KOPT-K1 (cell line): ENCODE data around the gene GOLGA3.
"Not testable (repeated sequence)": the region's sequence is repeated elsewhere in the genome, so short reads cannot be mapped to it uniquely, and the experiment has no call there.

Experiments
- H3K27ac ChIP-seq: fragments of 200-600 bp; sonication (generic); 2 replicates; pipeline ENCODE4 v1.5.1; 2016; ENCODE audit warnings: antibody characterized with exemption, mild to moderate bottlenecking, low read depth, low read length; ENCODE audit not compliant: poor library complexity, severe bottlenecking
- H3K36me3 ChIP-seq: fragments of 200-600 bp; sonication (generic); 2 replicates; pipeline ENCODE4 v1.5.1; 2017; ENCODE audit warnings: antibody characterized with exemption, mild to moderate bottlenecking, low read length, moderate library complexity; ENCODE audit not compliant: insufficient read depth
- H3K9me3 ChIP-seq: fragments of 200-600 bp; sonication (generic); 2 replicates; pipeline ENCODE4 v1.5.1; 2017; ENCODE audit warnings: antibody characterized with exemption, low read length, mild to moderate bottlenecking; ENCODE audit not compliant: insufficient read depth, poor library complexity, severe bottlenecking

GOLGA3 gene

GRCh38 chr12:132784580-132784979, 44.1 kb downstream of the GOLGA3 start:
- Histone ChIP-seq H3K27ac (no peak overlapping the region), H3K9me3 (no peaks in the 10 kb centered on the region), H3K36me3 (peaks cover 97% of the 10 kb centered on the region)

DNA sequence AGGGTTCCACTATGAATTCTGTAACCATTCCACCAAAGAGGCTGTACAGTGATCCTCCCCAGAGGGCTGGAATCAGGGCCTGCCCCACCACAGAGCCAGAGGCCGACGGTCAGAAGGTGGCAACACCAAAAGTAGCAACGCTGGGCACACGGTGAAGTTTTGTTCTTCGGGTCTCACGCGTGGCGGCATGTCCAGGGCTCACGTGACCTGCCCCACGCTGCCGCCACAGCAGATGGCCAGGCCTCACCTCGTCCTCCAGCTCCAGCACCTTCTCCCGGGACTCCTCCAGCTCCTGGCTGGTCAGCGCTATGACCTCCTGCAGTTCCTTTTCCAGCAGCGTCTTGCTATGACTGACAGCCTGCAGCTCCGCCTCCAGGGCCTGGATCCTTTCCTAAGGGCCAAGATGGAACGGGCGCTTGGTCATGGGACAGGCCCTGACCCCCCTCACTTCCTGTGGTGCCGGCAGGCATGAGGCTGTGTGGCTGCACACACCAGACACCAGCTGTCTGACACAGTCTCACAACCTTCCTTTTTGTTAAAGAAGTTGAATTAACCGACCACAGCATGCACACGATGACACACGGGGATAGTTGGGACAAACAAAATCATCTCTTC, 44.6 kb downstream of the GOLGA3 start:
- Histone ChIP-seq H3K27ac (no peak overlapping the region), H3K36me3 (peaks cover 97% of the 10 kb centered on the region), H3K9me3 (no peaks in the 10 kb centered on the region)

- Histone ChIP-seq H3K27ac (no peak overlapping the region), H3K9me3 (no peaks in the 10 kb centered on the region), H3K36me3 (peaks cover 99% of the 10 kb centered on the region)
These were observed 46.7 kb downstream of the GOLGA3 start for GRCh38 chr12:132781938-132782337.

GRCh38 chr12:132779781-132780353, 48.8 kb downstream of the GOLGA3 start:
- no peak overlapping the region for H3K27ac ChIP-seq
- peaks cover 99% of the 10 kb centered on the region for H3K36me3 ChIP-seq
- H3K9me3 ChIP-seq: no peaks in the 10 kb centered on the region

- peaks cover 99% of the 10 kb centered on the region for H3K36me3 ChIP-seq
- no peak overlapping the region for H3K27ac ChIP-seq
- no peaks in the 10 kb centered on the region for H3K9me3 ChIP-seq
These were observed 51.1 kb downstream of the GOLGA3 start for GRCh38 chr12:132777614-132778013.

GRCh38 chr12:132776816-132777568, 51.7 kb downstream of the GOLGA3 start:
- H3K36me3 ChIP-seq: peaks cover 99% of the 10 kb centered on the region
- no peak overlapping the region for H3K27ac ChIP-seq
- no peaks in the 10 kb centered on the region for H3K9me3 ChIP-seq

GRCh38 chr12:132776230-132776625, 52.4 kb downstream of the GOLGA3 start:
- not testable (repeated sequence) for H3K27ac ChIP-seq, H3K9me3 ChIP-seq
- peaks cover 94% of the 10 kb centered on the region for H3K36me3 ChIP-seq

- H3K36me3 ChIP-seq: peaks cover 88% of the 10 kb centered on the region
- H3K27ac ChIP-seq: no peak overlapping the region
- H3K9me3 ChIP-seq: no peaks in the 10 kb centered on the region
These were observed 53.0 kb downstream of the GOLGA3 start for GRCh38 chr12:132775502-132776229.

- Histone ChIP-seq H3K27ac (no peak overlapping the region), H3K9me3 (no peaks in the 10 kb centered on the region), H3K36me3 (peaks cover 86% of the 10 kb centered on the region)
These were observed 53.9 kb downstream of the GOLGA3 start for GRCh38 chr12:132774646-132775275.

DNA sequence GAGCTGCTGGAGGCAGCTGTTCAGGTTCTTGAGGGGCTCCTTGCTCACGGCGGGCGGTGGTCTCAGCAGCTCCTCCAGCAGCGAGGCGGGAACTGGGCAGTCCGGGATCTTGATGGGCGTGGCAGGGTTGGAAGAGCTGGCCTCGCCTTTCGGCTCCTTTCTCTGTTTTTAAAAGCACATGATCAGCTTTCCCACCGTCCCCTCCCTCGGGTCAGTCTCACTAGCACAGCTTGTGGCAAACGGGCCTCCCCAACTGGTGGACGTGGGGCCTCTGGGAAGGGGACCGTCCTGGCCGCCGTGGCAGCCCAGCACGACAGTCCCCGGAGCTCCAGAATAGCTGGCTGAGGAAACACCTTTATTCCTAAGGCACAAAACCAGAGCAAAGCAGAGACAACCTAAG, 54.5 kb downstream of the GOLGA3 start:
- peaks cover 86% of the 10 kb centered on the region for H3K36me3 ChIP-seq
- H3K9me3 ChIP-seq: no peaks in the 10 kb centered on the region
- H3K27ac ChIP-seq: no peak overlapping the region

GRCh38 chr12:132773077-132773955, 55.4 kb downstream of the GOLGA3 start:
- Histone ChIP-seq H3K9me3 (no peaks in the 10 kb centered on the region), H3K36me3 (peaks cover 87% of the 10 kb centered on the region), H3K27ac (peak overlapping the region; percentile 23)

DNA sequence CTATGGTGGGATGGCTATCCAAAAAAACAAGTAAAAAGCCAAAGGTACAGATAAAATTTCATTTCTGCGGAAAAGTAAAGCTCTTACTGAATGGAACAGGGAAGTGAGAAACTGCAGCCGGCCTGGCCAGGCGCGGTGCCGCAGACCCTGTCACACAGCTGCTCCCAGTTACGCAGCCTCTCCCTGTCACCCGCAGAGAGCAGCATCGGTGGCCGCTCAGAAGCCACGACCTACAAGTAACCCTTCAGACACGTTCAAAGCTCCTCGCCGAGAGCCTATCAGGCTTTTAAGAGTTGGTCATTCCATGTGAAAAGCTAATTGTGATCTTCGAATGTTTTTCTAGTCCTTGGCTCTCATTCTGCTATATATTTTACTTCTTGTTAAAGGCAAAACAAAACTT, 56.1 kb downstream of the GOLGA3 start:
- peaks cover 81% of the 10 kb centered on the region for H3K36me3 ChIP-seq

GRCh38 chr12:132771126-132771838, 57.4 kb downstream of the GOLGA3 start:
- peaks cover 68% of the 10 kb centered on the region for H3K36me3 ChIP-seq
- H3K9me3 ChIP-seq: no peaks in the 10 kb centered on the region
- peak overlapping the region; percentile 73 for H3K27ac ChIP-seq

More for the DNA sequence above, 56.1 kb downstream of the GOLGA3 start:
- Histone ChIP-seq H3K9me3 (no peaks in the 10 kb centered on the region), H3K27ac (peak overlapping the region; percentile 22)
